GM12865 (cell line): Measurements from ENCODE around the gene APOE.
"Not testable (repeated sequence)": the region's sequence is repeated elsewhere in the genome, so short reads cannot be mapped to it uniquely, and the experiment has no call there.

Source experiments
- DNase-seq: peaks from one replicate; pipeline ENCODE4 v3.0.0; 2010; ENCODE audit warnings: low read depth
- H3K4me3 ChIP-seq: 2 replicates; pipeline ENCODE4 v1.5.1; 2011; ENCODE audit warnings: mild to moderate bottlenecking, low read depth, low read length, control low read depth
- CTCF ChIP-seq: IDR thresholded peaks from 2 replicates; pipeline ENCODE4 v1.5.1; 2011; ENCODE audit warnings: low read length, control low read depth, low read depth, inconsistent platforms; ENCODE audit not compliant: insufficient read depth; ENCODE audit errors: missing control alignments

The APOE gene

DNA sequence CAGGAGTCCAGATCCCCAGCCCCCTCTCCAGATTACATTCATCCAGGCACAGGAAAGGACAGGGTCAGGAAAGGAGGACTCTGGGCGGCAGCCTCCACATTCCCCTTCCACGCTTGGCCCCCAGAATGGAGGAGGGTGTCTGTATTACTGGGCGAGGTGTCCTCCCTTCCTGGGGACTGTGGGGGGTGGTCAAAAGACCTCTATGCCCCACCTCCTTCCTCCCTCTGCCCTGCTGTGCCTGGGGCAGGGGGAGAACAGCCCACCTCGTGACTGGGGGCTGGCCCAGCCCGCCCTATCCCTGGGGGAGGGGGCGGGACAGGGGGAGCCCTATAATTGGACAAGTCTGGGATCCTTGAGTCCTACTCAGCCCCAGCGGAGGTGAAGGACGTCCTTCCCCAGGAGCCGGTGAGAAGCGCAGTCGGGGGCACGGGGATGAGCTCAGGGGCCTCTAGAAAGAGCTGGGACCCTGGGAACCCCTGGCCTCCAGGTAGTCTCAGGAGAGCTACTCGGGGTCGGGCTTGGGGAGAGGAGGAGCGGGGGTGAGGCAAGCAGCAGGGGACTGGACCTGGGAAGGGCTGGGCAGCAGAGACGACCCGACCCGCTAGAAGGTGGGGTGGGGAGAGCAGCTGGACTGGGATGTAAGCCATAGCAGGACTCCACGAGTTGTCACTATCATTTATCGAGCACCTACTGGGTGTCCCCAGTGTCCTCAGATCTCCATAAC lies at the start of gene APOE:
Gene APOE (plus strand): TSS at position 360 of the 724 bp plus-strand sequence. CDS start 829 bp downstream, outside the sequence.
- no peak within 1 kb of the TSS for H3K4me3 ChIP-seq
- DNase-seq = no peak
- TF ChIP-seq CTCF = no peak

GRCh38 chr19:44856421-44857083 lies 49.0 kb upstream of the APOE start:
- no peak for DNase-seq
- TF ChIP-seq CTCF = no peak
- H3K4me3 ChIP-seq = no peak overlapping the region

- no peak overlapping the region for H3K4me3 ChIP-seq
- no peak for TF ChIP-seq CTCF
- no peak for DNase-seq
Observed at GRCh38 chr19:44857837-44858236, 47.8 kb upstream of the APOE start.

DNA sequence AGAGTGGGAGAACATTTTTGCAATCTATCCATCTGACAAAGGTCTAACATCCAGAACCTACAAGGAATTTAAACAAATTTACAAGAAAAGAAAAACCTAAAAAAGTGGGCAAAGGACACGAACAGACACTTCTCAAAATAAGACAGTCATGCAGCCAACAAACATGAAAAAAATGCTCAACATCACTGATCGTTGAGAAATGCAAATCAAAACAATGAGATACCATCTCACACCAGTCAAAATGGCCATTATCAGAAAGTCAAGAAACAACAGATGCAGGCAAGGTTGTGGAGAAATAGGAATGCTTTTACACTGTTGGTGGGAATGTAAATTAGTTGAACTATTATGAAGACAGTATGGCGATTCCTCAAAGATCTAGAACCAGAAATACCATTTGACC lies 44.0 kb upstream of the APOE start:
- not testable (repeated sequence) for H3K4me3 ChIP-seq, DNase-seq

GRCh38 chr19:44863990-44864389 lies 41.6 kb upstream of the APOE start:
- no peak overlapping the region for H3K4me3 ChIP-seq
- no peak for DNase-seq
- no peak for TF ChIP-seq CTCF

- no peak for DNase-seq
- no peak overlapping the region for H3K4me3 ChIP-seq
- no peak for TF ChIP-seq CTCF
Observed at GRCh38 chr19:44865196-44865767, 40.3 kb upstream of the APOE start.

- TF ChIP-seq CTCF = no peak
- no peak overlapping the region for H3K4me3 ChIP-seq
- DNase-seq = no peak
Observed at GRCh38 chr19:44866664-44867063, 38.9 kb upstream of the APOE start.
